H1 (cell line): ENCODE measurements around the gene ZFP36L1. TPM values are rescaled to one million over a fixed set of nuclear protein-coding genes. Genes with fewer than 3 reads are reported as not detected.

Experiments used
- CTCF ChIA-PET: fragments of 300-600 bp; sonication (Branson Sonifier 250); formaldehyde crosslinking; loops from one replicate; lab custom pipeline; 2021; ENCODE audit not compliant: partially characterized antibody; lab: Charles Lee
- POLR2A ChIA-PET: fragments of 300-600 bp; sonication (Branson Sonifier 250); formaldehyde crosslinking; loops from one replicate; lab custom pipeline; 2021; ENCODE audit warnings: inconsistent platforms; ENCODE audit not compliant: partially characterized antibody; lab: Charles Lee
- DNase-seq, 2 experiments: peaks; one replicate each; pipeline versions ENCODE4 v3.0.0 to v3.0.0-alpha.2; 2010 to 2022; ENCODE audit warnings: low spot score in 2 of 2, low read depth in 1 of 2, mixed read lengths in 1 of 2
- FAIRE-seq: peaks from 2 replicates; lab custom pipeline; 2011; peaks lifted over from hg19 to GRCh38; lab: Jason Lieb, UNC
- H2AFZ ChIP-seq: 2 replicates; pipeline ENCODE4 v1.8.1; 2012; ENCODE audit warnings: low read length, inconsistent platforms
- H2AK5ac ChIP-seq: 2 replicates; pipeline ENCODE4 v1.6.1; 2013; ENCODE audit warnings: low read depth, low read length
- H2BK120ac ChIP-seq: replicated peaks from 2 replicates; pipeline ENCODE3; 2013; ENCODE audit warnings: low read depth, low read length, inconsistent platforms
- H2BK12ac ChIP-seq: 2 replicates; pipeline ENCODE4 v1.6.1; 2013; ENCODE audit warnings: low read depth, low read length
- H2BK15ac ChIP-seq: 2 replicates; pipeline ENCODE4 v1.6.1; 2013; ENCODE audit warnings: low read length
- H2BK20ac ChIP-seq: 2 replicates; pipeline ENCODE4 v1.6.1; 2013; ENCODE audit warnings: low read length
- H2BK5ac ChIP-seq: 2 replicates; pipeline ENCODE4 v1.6.1; 2013; ENCODE audit warnings: low read depth, low read length
- H3K14ac ChIP-seq: 2 replicates; pipeline ENCODE4 v1.6.1; 2013; ENCODE audit warnings: inconsistent platforms; ENCODE audit not compliant: insufficient read length
- H3K18ac ChIP-seq: 2 replicates; pipeline ENCODE4 v1.6.1; 2013; ENCODE audit warnings: low read length; ENCODE audit errors: extremely low read depth
- H3K23ac ChIP-seq: 2 replicates; pipeline ENCODE4 v1.6.1; 2013; ENCODE audit warnings: inconsistent platforms; ENCODE audit not compliant: insufficient read length
- H3K23me2 ChIP-seq: 2 replicates; pipeline ENCODE4 v1.6.1; 2013; ENCODE audit warnings: low read depth, low read length
- H3K27ac ChIP-seq: 2 replicates; pipeline ENCODE4 v1.6.1; 2011; ENCODE audit warnings: low read depth, low read length, inconsistent platforms
- H3K27me3 ChIP-seq, 4 experiments: replicated peaks in 1 of 4; 1 replicate in 1 of 4; 2 replicates in 3 of 4; pipeline versions ENCODE4 v1.6.1 to v1.8.1; 2011 to 2013; ENCODE audit warnings: low read length in 3 of 4, mild to moderate bottlenecking in 3 of 4, inconsistent platforms in 2 of 4, mixed read lengths in 2 of 4, moderate library complexity in 1 of 4; ENCODE audit not compliant: control insufficient read depth in 3 of 4, insufficient read depth in 3 of 4; ENCODE audit errors: extremely low read depth in 1 of 4
- H3K36me3 ChIP-seq, 4 experiments: 2 replicates each; pipeline versions ENCODE4 v1.6.1 to v1.8.1; 2011 to 2013; ENCODE audit warnings: mild to moderate bottlenecking in 4 of 4, low read length in 3 of 4, moderate library complexity in 2 of 4, control low read depth in 1 of 4, inconsistent platforms in 1 of 4; ENCODE audit not compliant: insufficient read depth in 4 of 4, control insufficient read depth in 2 of 4
- H3K4ac ChIP-seq: replicated peaks from 2 replicates; pipeline ENCODE3; 2013; ENCODE audit warnings: low read length, low read depth, mixed read lengths, inconsistent platforms; ENCODE audit not compliant: insufficient read length
- H3K4me1 ChIP-seq, 4 experiments: replicated peaks in 1 of 4; 1 replicate in 1 of 4; 2 replicates in 3 of 4; pipeline versions ENCODE4 v1.6.1 to v1.8.1; 2011 to 2013; ENCODE audit warnings: low read length in 3 of 4, inconsistent platforms in 2 of 4, mixed read lengths in 1 of 4; ENCODE audit not compliant: insufficient read depth in 4 of 4, control insufficient read depth in 3 of 4
- H3K4me2 ChIP-seq, 2 experiments: 2 replicates each; pipeline versions ENCODE4 v1.6.1 to v1.8.1; 2011 to 2013; ENCODE audit warnings: low read depth in 2 of 2, low read length in 2 of 2, control low read depth in 1 of 2, inconsistent platforms in 1 of 2, mild to moderate bottlenecking in 1 of 2; ENCODE audit not compliant: insufficient read depth in 1 of 2
- H3K4me3 ChIP-seq, 4 experiments: fragments of 200-600, 300-600 bp in 1 of 4; sonication (generic), shearing (Covaris generic), sonication (Bioruptor Twin) in 1 of 4; 2 replicates each; pipeline versions ENCODE4 v1.5.1 to v1.8.1; 2011 to 2016; ENCODE audit warnings: low read length in 4 of 4, low read depth in 3 of 4, control low read depth in 2 of 4, inconsistent platforms in 2 of 4, mild to moderate bottlenecking in 2 of 4, mixed read lengths in 1 of 4, moderate library complexity in 1 of 4; ENCODE audit not compliant: insufficient read depth in 2 of 4; ENCODE audit errors: extremely low read depth in 1 of 4
- H3K56ac ChIP-seq: replicated peaks from 2 replicates; pipeline ENCODE3; 2013; ENCODE audit warnings: low read depth, mild to moderate bottlenecking, mixed read lengths, low read length, inconsistent platforms; ENCODE audit not compliant: insufficient read length
- H3K79me1 ChIP-seq: 2 replicates; pipeline ENCODE4 v1.6.1; 2013; ENCODE audit warnings: low read depth, low read length, control low read depth
- H3K79me2 ChIP-seq, 2 experiments: 2 replicates each; pipeline versions ENCODE4 v1.6.1 to v1.8.1; 2012 to 2013; ENCODE audit warnings: low read length in 2 of 2, mild to moderate bottlenecking in 2 of 2, inconsistent platforms in 1 of 2; ENCODE audit not compliant: insufficient read depth in 2 of 2, control insufficient read depth in 1 of 2
- H3K9ac ChIP-seq, 4 experiments: replicated peaks in 1 of 4; 1 replicate in 1 of 4; 2 replicates in 3 of 4; pipeline versions ENCODE4 v1.6.1 to v1.8.1; 2011 to 2013; ENCODE audit warnings: low read depth in 3 of 4, low read length in 3 of 4, control low read depth in 2 of 4, mild to moderate bottlenecking in 2 of 4, moderate library complexity in 2 of 4, inconsistent platforms in 1 of 4; ENCODE audit errors: extremely low read depth in 1 of 4
- H3K9me3 ChIP-seq, 2 experiments: 2 replicates each; pipeline versions ENCODE4 v1.6.1 to v1.8.1; 2012 to 2013; ENCODE audit warnings: mild to moderate bottlenecking in 2 of 2, moderate library complexity in 2 of 2, control low read depth in 1 of 2, inconsistent platforms in 1 of 2, low read depth in 1 of 2, low read length in 1 of 2, mixed read lengths in 1 of 2; ENCODE audit not compliant: insufficient read depth in 2 of 2
- H4K20me1 ChIP-seq, 2 experiments: replicated peaks in 1 of 2; 2 replicates each; pipeline versions ENCODE3 to v1.8.1; 2011 to 2013; ENCODE audit warnings: inconsistent platforms in 2 of 2, low read length in 2 of 2, mild to moderate bottlenecking in 1 of 2; ENCODE audit not compliant: insufficient read depth in 2 of 2, control insufficient read depth in 1 of 2
- H4K5ac ChIP-seq: 2 replicates; pipeline ENCODE4 v1.6.1; 2013; ENCODE audit warnings: low read length, low read depth, mixed read lengths, inconsistent platforms; ENCODE audit not compliant: insufficient read length
- H4K8ac ChIP-seq: 2 replicates; pipeline ENCODE4 v1.8.0; 2013; ENCODE audit warnings: mild to moderate bottlenecking, moderate library complexity, low read length, inconsistent platforms; ENCODE audit not compliant: insufficient read depth; ENCODE audit errors: extremely low read depth
- H4K91ac ChIP-seq: replicated peaks from 2 replicates; pipeline ENCODE3; 2013; ENCODE audit warnings: low read length, mixed read lengths, inconsistent platforms; ENCODE audit not compliant: insufficient read length
- CEBPB ChIP-seq: IDR thresholded peaks from 2 replicates; pipeline ENCODE4 v1.6.1; 2012; ENCODE audit warnings: low read depth, low read length
- GABPA ChIP-seq: IDR thresholded peaks from 2 replicates; pipeline ENCODE4 v1.6.1; 2011; ENCODE audit warnings: mild to moderate bottlenecking, low read length, moderate library complexity, borderline replicate concordance; ENCODE audit not compliant: insufficient read depth
- HDAC6 ChIP-seq: IDR thresholded peaks from one replicate; pipeline ENCODE4 v1.7.1; 2012; ENCODE audit warnings: low read depth, mild to moderate bottlenecking, inconsistent platforms, low read length, moderate library complexity
- JUN ChIP-seq: IDR thresholded peaks from 2 replicates; pipeline ENCODE4 v1.6.1; 2011; ENCODE audit warnings: low read depth, mild to moderate bottlenecking, improper control_type of control experiment, low read length
- WGBS, 2 experiments: shearing (Covaris generic) in 1 of 2; methylation state at CpG; one replicate each; pipeline versions ENCODE4 v1.1.6 to v1.1.7; 2013 to 2015; ENCODE audit warnings: low lambda C conversion rate in 2 of 2, mixed read lengths in 2 of 2, inconsistent platforms in 1 of 2, low coverage in 1 of 2, missing lambda C conversion rate in 1 of 2; ENCODE audit not compliant: insufficient replicate concordance in 2 of 2, insufficient coverage in 1 of 2, insufficient read length in 1 of 2; ENCODE audit errors: extremely low coverage in 1 of 2, missing lambda C conversion rate in 1 of 2; 5-methylcytosine and 5-hydroxymethylcytosine counted together
- polyA plus RNA-seq, 7 experiments: library from polyadenylated mRNA; depleted of rRNA in 3 of 7; stranded (reverse) in 5 of 7; unstranded in 2 of 7; fragments of >200 nt in 5 of 7; fragments of 200-250 nt in 2 of 7; gene quantifications; 1 replicate in 5 of 7; 2 replicates in 1 of 7; 4 replicates in 1 of 7; pipeline versions ENCODE4 v1.2.1 to v1.2.3, GENCODE V29; 2011 to 2013; ENCODE audit warnings: missing spikeins in 2 of 7, mixed read lengths in 2 of 7
- total RNA-seq: library from RNA; stranded (reverse); fragmentation: NEBNext Ultra II Directional; extraction: Animal tissue kit (Norgen Biotek cat#: 25700); gene quantifications from 2 replicates; pipeline ENCODE4 v1.2.1, GENCODE V29; 2021

ZFP36L1 gene
- total and polyA plus RNA-seq, 2 of the 8 experiments (the other 6 are each of a cell fraction or from before 2014, with no cell fraction given): 80.4 to 132 TPM

DNA sequence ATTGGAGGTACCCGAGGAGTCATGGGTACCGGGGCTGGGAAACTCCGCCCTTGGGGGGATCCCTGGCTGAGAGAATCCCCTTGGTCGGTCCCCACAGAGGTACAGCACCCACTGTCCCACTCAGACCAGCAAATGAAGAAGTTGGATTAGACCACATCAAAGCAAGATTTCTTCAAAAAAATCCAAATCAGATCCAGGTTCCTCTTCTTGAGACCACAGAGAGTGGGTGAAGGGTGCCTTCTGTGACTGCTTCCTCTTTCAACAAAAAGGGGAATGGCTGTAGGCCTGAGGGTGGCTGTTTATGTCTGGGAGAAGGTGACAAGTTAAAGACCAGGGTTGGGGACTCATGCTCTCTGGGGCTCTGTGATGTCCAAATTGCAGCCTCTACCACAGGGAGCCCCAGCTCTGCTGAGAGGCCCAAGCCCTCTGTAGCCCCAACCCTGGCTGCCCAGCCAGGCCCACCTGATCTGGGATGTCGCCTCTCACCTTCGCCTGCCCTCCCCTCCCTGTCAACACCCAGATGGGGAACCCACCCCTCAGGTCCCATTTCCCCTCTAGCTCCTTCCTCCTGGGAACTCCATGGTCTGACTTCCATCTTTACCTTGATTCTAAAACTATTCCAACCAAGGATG, 50.9 kb downstream of the ZFP36L1 start:
- H3K56ac ChIP-seq: no peak overlapping the region
- TF ChIP-seq HDAC6 (no peak), JUN (no peak), GABPA (no peak), CEBPB (no peak)
- H4K20me1 ChIP-seq: no peaks in the 10 kb centered on the region
- no peaks in the 10 kb centered on the region for H3K27me3 ChIP-seq
- H3K36me3 ChIP-seq: no peaks in the 10 kb centered on the region
- no peak overlapping the region for H3K18ac ChIP-seq
- POLR2A ChIA-PET: no interaction called here
- H2BK12ac ChIP-seq: no peak overlapping the region
- no peak for FAIRE-seq
- no peak overlapping the region for H2AFZ ChIP-seq
- no peak overlapping the region for H3K9ac ChIP-seq
- H3K79me2 ChIP-seq: no peaks in the 10 kb centered on the region
- CTCF ChIA-PET: no interaction called here
- no peaks in the 10 kb centered on the region; a peak in 1 of 7 replicates for H3K4me1 ChIP-seq
- H2BK20ac ChIP-seq: no peak overlapping the region
- H3K27ac ChIP-seq: no peak overlapping the region
- WGBS, 2 experiments: 92% methylated on average over 6 of the region's 6 CpGs; no CpG with 5 or more reads in 1 of the 2 experiments
- no peak overlapping the region for H4K8ac ChIP-seq
- no peak overlapping the region for H2BK15ac ChIP-seq
- no peak overlapping the region for H2AK5ac ChIP-seq
- H2BK5ac ChIP-seq: no peak overlapping the region
- DNase-seq: no peak
- H2BK120ac ChIP-seq: no peak overlapping the region
- H3K23me2 ChIP-seq: no peaks in the 10 kb centered on the region
- no peak overlapping the region for H3K4me2 ChIP-seq
- no peak overlapping the region for H3K14ac ChIP-seq
- no peak overlapping the region for H4K91ac ChIP-seq
- no peak overlapping the region for H3K23ac ChIP-seq
- no peaks in the 10 kb centered on the region; a peak in 2 of 4 replicates for H3K9me3 ChIP-seq
- no peak overlapping the region for H3K4me3 ChIP-seq
- H3K79me1 ChIP-seq: no peaks in the 10 kb centered on the region
- no peak overlapping the region for H4K5ac ChIP-seq
- no peak overlapping the region for H3K4ac ChIP-seq
